Measurements from ENCODE around the gene DAB1. TPM values are rescaled to one million over a fixed set of nuclear protein-coding genes. Genes with fewer than 3 reads are reported as not detected.

DAB1 gene
- total and polyA plus RNA-seq, 2 of the 8 experiments (the other 6 are each of a cell fraction or from before 2014, with no cell fraction given): 4.4 to 11.8 TPM

DNA sequence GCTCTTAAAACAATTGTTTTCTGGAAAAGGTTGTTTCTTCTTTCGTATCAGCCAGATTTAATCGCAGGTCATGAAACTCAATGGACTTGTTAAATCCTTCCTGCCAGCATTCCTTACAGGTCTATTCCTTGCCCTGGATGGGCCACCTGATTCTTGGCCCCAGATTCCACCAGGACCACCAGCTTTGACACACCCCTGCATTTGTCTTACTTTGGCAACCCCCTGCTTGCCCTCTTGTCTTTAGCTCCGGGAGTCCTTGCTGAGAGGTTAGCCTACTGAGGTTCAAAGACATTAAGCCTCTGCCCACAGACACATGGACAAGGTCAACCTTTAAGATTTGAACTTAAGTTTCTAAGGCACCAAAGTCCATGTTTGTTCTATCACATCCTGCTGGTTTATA lies 27.1 kb upstream of the DAB1 start (continued):
- TF ChIP-seq TAF7 (optimal IDR thresholded peaks at IDR 0.05; ENCODE audit: borderline replicate concordance, low read depth, low read length): no peak
- peak; percentile 42; the same call in 1 of the 2 replicates for TF ChIP-seq TCF12 (IDR thresholded peaks at IDR 0.05; ENCODE audit: low read depth, low read length)
- TF ChIP-seq SP4 (IDR thresholded peaks at IDR 0.05; ENCODE audit: low read length): no peak
- TF ChIP-seq, protein P1, sequence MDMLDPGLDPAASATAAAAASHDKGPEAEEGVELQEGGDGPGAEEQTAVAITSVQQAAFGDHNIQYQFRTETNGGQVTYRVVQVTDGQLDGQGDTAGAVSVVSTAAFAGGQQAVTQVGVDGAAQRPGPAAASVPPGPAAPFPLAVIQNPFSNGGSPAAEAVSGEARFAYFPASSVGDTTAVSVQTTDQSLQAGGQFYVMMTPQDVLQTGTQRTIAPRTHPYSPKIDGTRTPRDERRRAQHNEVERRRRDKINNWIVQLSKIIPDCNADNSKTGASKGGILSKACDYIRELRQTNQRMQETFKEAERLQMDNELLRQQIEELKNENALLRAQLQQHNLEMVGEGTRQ (IDR thresholded peaks at IDR 0.05; ENCODE audit: low read length): no peak
- TF ChIP-seq, protein P2, sequence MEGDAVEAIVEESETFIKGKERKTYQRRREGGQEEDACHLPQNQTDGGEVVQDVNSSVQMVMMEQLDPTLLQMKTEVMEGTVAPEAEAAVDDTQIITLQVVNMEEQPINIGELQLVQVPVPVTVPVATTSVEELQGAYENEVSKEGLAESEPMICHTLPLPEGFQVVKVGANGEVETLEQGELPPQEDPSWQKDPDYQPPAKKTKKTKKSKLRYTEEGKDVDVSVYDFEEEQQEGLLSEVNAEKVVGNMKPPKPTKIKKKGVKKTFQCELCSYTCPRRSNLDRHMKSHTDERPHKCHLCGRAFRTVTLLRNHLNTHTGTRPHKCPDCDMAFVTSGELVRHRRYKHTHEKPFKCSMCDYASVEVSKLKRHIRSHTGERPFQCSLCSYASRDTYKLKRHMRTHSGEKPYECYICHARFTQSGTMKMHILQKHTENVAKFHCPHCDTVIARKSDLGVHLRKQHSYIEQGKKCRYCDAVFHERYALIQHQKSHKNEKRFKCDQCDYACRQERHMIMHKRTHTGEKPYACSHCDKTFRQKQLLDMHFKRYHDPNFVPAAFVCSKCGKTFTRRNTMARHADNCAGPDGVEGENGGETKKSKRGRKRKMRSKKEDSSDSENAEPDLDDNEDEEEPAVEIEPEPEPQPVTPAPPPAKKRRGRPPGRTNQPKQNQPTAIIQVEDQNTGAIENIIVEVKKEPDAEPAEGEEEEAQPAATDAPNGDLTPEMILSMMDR (IDR thresholded peaks at IDR 0.05; ENCODE audit: control extremely low read depth in 1 of 3, insufficient read depth in 1 of 3, low read depth in 1 of 3, low read length in 3 of 3): no peak
- no peak for TF ChIP-seq EP300 (IDR thresholded peaks at IDR 0.05; ENCODE audit: borderline replicate concordance in 1 of 2, low read depth in 2 of 2, low read length in 2 of 2)
- TF ChIP-seq YY1 (IDR thresholded peaks at IDR 0.05; ENCODE audit: low read depth, low read length): no peak
- no peak for TF ChIP-seq GTF2F1 (IDR thresholded peaks at IDR 0.05; ENCODE audit: borderline replicate concordance, low read depth, low read length)
- TF ChIP-seq RNF2 (IDR thresholded peaks at IDR 0.05; ENCODE audit: borderline replicate concordance, low read depth, low read length, missing control alignments, poor library complexity, severe bottlenecking): no peak
- TF ChIP-seq MAFK (IDR thresholded peaks at IDR 0.05; ENCODE audit: low read depth, low read length): no peak

All from H1 (cell line).